ENCODE data around the gene KDM7A. TPM values are rescaled to one million over a fixed set of nuclear protein-coding genes. Genes with fewer than 3 reads are reported as not detected.

KDM7A gene
- total and polyA plus RNA-seq, 2 of the 8 experiments (the other 6 are each of a cell fraction or from before 2014, with no cell fraction given), result 2.2 to 12.5 TPM

GRCh38 chr7:140206616-140207389 lies 30.0 kb upstream of the KDM7A start:
- no peak for FAIRE-seq
- Histone ChIP-seq H3K18ac (ENCODE audit: extremely low read depth, low read length) (no peak overlapping the region), H3K4me1 (replicated peaks in 1 of 4; ENCODE audit: control insufficient read depth in 3 of 4, insufficient read depth in 4 of 4, low read length in 3 of 4) (peaks cover 0 to 10% (median 3%) of the 10 kb centered on the region in 4 experiments; a peak in 2 of 7 replicates), H3K79me2 (ENCODE audit: control insufficient read depth in 1 of 2, insufficient read depth in 2 of 2, low read length in 2 of 2) (no peaks in the 10 kb centered on the region), H2BK120ac (replicated peaks; ENCODE audit: low read depth, low read length) (no peak overlapping the region), H3K4me3 (ENCODE audit: extremely low read depth in 1 of 4, insufficient read depth in 2 of 4, low read depth in 3 of 4, low read length in 4 of 4) (no peak overlapping the region), H4K20me1 (replicated peaks in 1 of 2; ENCODE audit: control insufficient read depth in 1 of 2, insufficient read depth in 2 of 2, low read length in 2 of 2) (no peaks in the 10 kb centered on the region), H3K79me1 (ENCODE audit: low read depth, low read length) (no peaks in the 10 kb centered on the region), H2BK15ac (ENCODE audit: low read length) (no peak overlapping the region), H3K23ac (ENCODE audit: insufficient read length) (no peak overlapping the region), H2BK20ac (ENCODE audit: low read length) (no peak overlapping the region), H3K56ac (replicated peaks; ENCODE audit: insufficient read length, low read depth, low read length) (no peak overlapping the region), H3K9me3 (ENCODE audit: insufficient read depth in 2 of 2, low read depth in 1 of 2, low read length in 1 of 2) (peaks cover 0 to 2% of the 10 kb centered on the region in 2 experiments; a peak in 1 of 4 replicates), H3K27me3 (replicated peaks in 1 of 4; ENCODE audit: control insufficient read depth in 3 of 4, extremely low read depth in 1 of 4, insufficient read depth in 3 of 4, low read length in 3 of 4) (no peaks in the 10 kb centered on the region), H3K14ac (ENCODE audit: insufficient read length) (no peak overlapping the region), H3K36me3 (ENCODE audit: control insufficient read depth in 2 of 4, insufficient read depth in 4 of 4, low read length in 3 of 4) (no peaks in the 10 kb centered on the region), H3K23me2 (ENCODE audit: low read depth, low read length) (no peaks in the 10 kb centered on the region), H3K9ac (replicated peaks in 1 of 4; ENCODE audit: extremely low read depth in 1 of 4, low read depth in 3 of 4, low read length in 3 of 4) (no peak overlapping the region), H4K91ac (replicated peaks; ENCODE audit: insufficient read length, low read length) (no peak overlapping the region), H3K4ac (replicated peaks; ENCODE audit: insufficient read length, low read depth, low read length) (no peak overlapping the region), H4K8ac (ENCODE audit: extremely low read depth, insufficient read depth, low read length) (no peak overlapping the region), H4K5ac (ENCODE audit: insufficient read length, low read depth, low read length) (no peak overlapping the region), H3K4me2 (ENCODE audit: insufficient read depth in 1 of 2, low read depth in 2 of 2, low read length in 2 of 2) (no peak overlapping the region), H2BK12ac (ENCODE audit: low read depth, low read length) (no peak overlapping the region), H2BK5ac (ENCODE audit: low read depth, low read length) (no peak overlapping the region), H2AFZ (ENCODE audit: low read length) (no peak overlapping the region), H2AK5ac (ENCODE audit: low read depth, low read length) (no peak overlapping the region), H3K27ac (ENCODE audit: low read depth, low read length) (no peak overlapping the region)
- CTCF ChIA-PET (ENCODE audit: partially characterized antibody), result interaction anchor here (0.6 kb wide), 2 partner anchors 111 to 229 kb away, joined by 3 read pairs; no protein-coding TSS in a partner anchor
- TF ChIP-seq CHD1 (IDR thresholded peaks at IDR 0.05; ENCODE audit: low read depth, low read length) (no peak), SRF (IDR thresholded peaks at IDR 0.05; ENCODE audit: low read depth, low read length) (no peak), ATF2 (IDR thresholded peaks at IDR 0.05; ENCODE audit: low read length) (no peak), SP2 (IDR thresholded peaks at IDR 0.05; ENCODE audit: low read length) (no peak), TEAD4 (IDR thresholded peaks at IDR 0.05; ENCODE audit: low read depth, low read length) (no peak), SIN3A (conservative IDR thresholded peaks at IDR 0.05 in 1 of 2, IDR thresholded peaks at IDR 0.05 in 1 of 2; ENCODE audit: low read depth in 1 of 2, low read length in 2 of 2) (no peak)
- DNase-seq (ENCODE audit: low read depth in 1 of 2, low spot score in 2 of 2), result no peak
- POLR2A ChIA-PET (ENCODE audit: partially characterized antibody), result no interaction called here
- WGBS, 2 experiments (ENCODE audit: extremely low coverage in 1 of 2, insufficient coverage in 1 of 2, insufficient read length in 1 of 2, insufficient replicate concordance in 2 of 2, low coverage in 1 of 2, low lambda C conversion rate in 2 of 2, missing lambda C conversion rate in 1 of 2), result 81% methylated on average over 4 of the region's 4 CpGs; no CpG with 5 or more reads in 1 of the 2 experiments
